Measurements from ENCODE around the gene UTP3. TPM values are rescaled to one million over a fixed set of nuclear protein-coding genes. Genes with fewer than 3 reads are reported as not detected.

The UTP3 gene
- total and polyA plus RNA-seq, 9 of the 15 experiments (the other 6 are each of a cell fraction or from before 2014, with no cell fraction given): 11.9 to 69.3 (median 34.0) TPM

- no peak for TF ChIP-seq REST (IDR thresholded peaks at IDR 0.05; ENCODE audit: borderline replicate concordance)
- TF ChIP-seq REST (CRISPR knock-in tag; IDR thresholded peaks at IDR 0.05; ENCODE audit: low read depth): no peak
- TF ChIP-seq, protein P1, sequence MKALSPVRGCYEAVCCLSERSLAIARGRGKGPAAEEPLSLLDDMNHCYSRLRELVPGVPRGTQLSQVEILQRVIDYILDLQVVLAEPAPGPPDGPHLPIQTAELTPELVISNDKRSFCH (CRISPR knock-in tag; IDR thresholded peaks at IDR 0.05): no peak
- TF ChIP-seq, protein P1 (tag; IDR thresholded peaks at IDR 0.05): no peak
- no peak for TF ChIP-seq RAD51 (IDR thresholded peaks at IDR 0.05; ENCODE audit: borderline replicate concordance, low read depth)
- no peak for TF ChIP-seq NR2C2 (CRISPR knock-in tag; IDR thresholded peaks at IDR 0.05)
- TF ChIP-seq NR2C2 (tag; IDR thresholded peaks at IDR 0.05): peak; percentile 36; the same call in 1 of the 2 replicates
- TF ChIP-seq TRIM24 (IDR thresholded peaks at IDR 0.05): peak; percentile 56 to 74; a peak in 2 of 4 replicates
- no peak for TF ChIP-seq ZNF263 (CRISPR knock-in tag; IDR thresholded peaks at IDR 0.05; ENCODE audit: borderline replicate concordance)
- TF ChIP-seq ZNF311 (CRISPR knock-in tag; IDR thresholded peaks at IDR 0.05): 0 out of 2 replicates have a peak, but pooled peaks have one; percentile 20
- peak; percentile 44 for TF ChIP-seq SMAD4 (CRISPR knock-in tag; conservative IDR thresholded peaks at IDR 0.05)
- no peak for TF ChIP-seq ZNF217 (CRISPR knock-in tag; IDR thresholded peaks at IDR 0.05)
- TF ChIP-seq CXXC5 (CRISPR knock-in tag; IDR thresholded peaks at IDR 0.05): peak; percentile 43
- no peak for TF ChIP-seq CBX5 (IDR thresholded peaks at IDR 0.05; ENCODE audit: borderline replicate concordance, low read depth)
- no peak for TF ChIP-seq CREB3L1 (IDR thresholded peaks at IDR 0.05; ENCODE audit: borderline replicate concordance, low read depth)
- 0 out of 2 replicates have a peak, but pooled peaks have one; percentile 24 for TF ChIP-seq NFE2 (IDR thresholded peaks at IDR 0.05; ENCODE audit: low read depth)
These were observed 26.8 kb downstream of the UTP3 start (continued) for GRCh38 chr4:70715097-70715496.

Data from K562 (cell line).